ENCODE results near the gene FAM163B. TPM values are rescaled to one million over a fixed set of nuclear protein-coding genes. Genes with fewer than 3 reads are reported as not detected.
"Not testable (repeated sequence)": the region's sequence is repeated elsewhere in the genome, so short reads cannot be mapped to it uniquely, and the experiment has no call there.

Gene FAM163B
- total RNA-seq, 1 donor from 2014 or later, result not detected

DNA sequence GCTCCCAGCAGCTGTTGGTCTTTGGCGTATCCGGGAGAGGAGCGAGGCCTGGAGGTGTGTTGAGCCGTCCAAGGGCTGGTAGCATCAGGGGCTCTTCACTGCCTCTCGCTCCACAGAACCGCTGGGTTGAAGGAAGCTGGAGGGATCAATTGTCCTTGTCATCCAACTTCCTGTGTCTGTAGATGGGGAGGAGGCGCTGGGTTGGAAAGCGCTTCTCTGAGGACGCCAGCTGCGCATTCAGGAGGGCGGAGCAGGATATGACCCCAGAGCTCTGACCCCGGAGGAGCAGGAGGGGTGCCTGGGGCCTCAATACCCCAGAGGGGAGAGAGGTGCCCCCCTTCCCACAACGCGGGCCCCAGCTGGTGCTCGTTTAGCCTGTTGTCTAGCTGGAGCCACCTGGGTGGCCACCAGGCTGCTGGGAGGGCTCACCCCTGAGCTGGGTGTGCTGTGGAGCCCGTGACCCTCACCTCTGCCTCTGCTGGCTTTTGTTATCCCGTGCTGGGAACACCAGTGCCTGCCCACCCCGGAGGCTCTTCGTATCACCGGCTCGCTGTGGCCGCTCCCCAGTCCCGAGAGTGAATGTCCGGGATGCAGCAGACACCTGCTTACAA is 25.0 kb upstream of the FAM163B start:
- H3K9me3 ChIP-seq (ENCODE audit: control insufficient read depth in 3 of 3, low read length in 3 of 3), result no peaks in the 10 kb centered on the region
- H3K4me1 ChIP-seq (ENCODE audit: control insufficient read depth in 3 of 3, insufficient read depth in 3 of 3, low read length in 3 of 3), result peaks cover 0 to 3% (median 0%) of the 10 kb centered on the region in 3 donors
- no peak overlapping the region for H3K9ac ChIP-seq (ENCODE audit: low read depth in 1 of 3, low read length in 3 of 3)
- H3K36me3 ChIP-seq (ENCODE audit: control insufficient read depth in 3 of 3, insufficient read depth in 3 of 3, low read length in 3 of 3), result no peaks in the 10 kb centered on the region
- H3K27me3 ChIP-seq (ENCODE audit: control insufficient read depth in 3 of 3, insufficient read depth in 3 of 3, low read length in 3 of 3), result peaks cover 27 to 54% (median 49%) of the 10 kb centered on the region in 3 donors
- no peak overlapping the region for H3K4me3 ChIP-seq (ENCODE audit: low read length in 3 of 3)
- no peak overlapping the region for H3K27ac ChIP-seq (ENCODE audit: low read depth, low read length)

DNA sequence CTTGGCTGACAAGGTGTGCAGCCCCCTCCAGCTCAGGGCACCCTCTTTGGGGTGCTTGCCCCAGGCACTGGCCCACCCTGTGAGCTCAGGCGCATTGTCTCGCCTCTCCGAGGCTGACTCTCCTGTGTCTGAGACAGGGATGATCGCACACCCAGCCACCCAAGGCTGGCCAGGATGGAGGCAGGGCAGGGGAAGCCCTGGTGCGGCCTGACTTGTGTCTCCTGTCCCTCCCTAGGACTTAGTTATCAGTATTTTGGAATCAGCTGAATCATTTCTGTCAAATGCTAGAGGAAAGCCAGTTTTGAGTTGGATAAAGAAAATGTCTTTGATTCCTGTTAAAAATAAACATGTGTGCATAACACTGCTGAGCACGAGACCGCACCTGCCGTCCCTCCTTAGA is 24.5 kb upstream of the FAM163B start:
- Histone ChIP-seq H3K9ac (ENCODE audit: low read depth in 1 of 3, low read length in 3 of 3) (no peak overlapping the region), H3K4me1 (ENCODE audit: control insufficient read depth in 3 of 3, insufficient read depth in 3 of 3, low read length in 3 of 3) (peaks cover 0 to 3% (median 0%) of the 10 kb centered on the region in 3 donors), H3K27ac (ENCODE audit: low read depth, low read length) (no peak overlapping the region), H3K9me3 (ENCODE audit: control insufficient read depth in 3 of 3, low read length in 3 of 3) (no peaks in the 10 kb centered on the region), H3K36me3 (ENCODE audit: control insufficient read depth in 3 of 3, insufficient read depth in 3 of 3, low read length in 3 of 3) (no peaks in the 10 kb centered on the region), H3K4me3 (ENCODE audit: low read length in 3 of 3) (no peak overlapping the region), H3K27me3 (ENCODE audit: control insufficient read depth in 3 of 3, insufficient read depth in 3 of 3, low read length in 3 of 3) (peaks cover 30 to 58% (median 51%) of the 10 kb centered on the region in 3 donors)

- Histone ChIP-seq H3K9me3 (ENCODE audit: control insufficient read depth in 3 of 3, low read length in 3 of 3) (no peaks in the 10 kb centered on the region), H3K27ac (ENCODE audit: low read depth, low read length) (no peak overlapping the region), H3K36me3 (ENCODE audit: control insufficient read depth in 3 of 3, insufficient read depth in 3 of 3, low read length in 3 of 3) (no peaks in the 10 kb centered on the region), H3K27me3 (ENCODE audit: control insufficient read depth in 3 of 3, insufficient read depth in 3 of 3, low read length in 3 of 3) (peaks cover 31 to 54% (median 50%) of the 10 kb centered on the region in 3 donors), H3K4me1 (ENCODE audit: control insufficient read depth in 3 of 3, insufficient read depth in 3 of 3, low read length in 3 of 3) (peaks cover 0 to 3% (median 0%) of the 10 kb centered on the region in 3 donors), H3K4me3 (ENCODE audit: low read length in 3 of 3) (no peak overlapping the region), H3K9ac (ENCODE audit: low read depth in 1 of 3, low read length in 3 of 3) (no peak overlapping the region)
Measured at GRCh38 chr9:133632806-133633680, 23.9 kb upstream of the FAM163B start.

- no peak overlapping the region for H3K27ac ChIP-seq (ENCODE audit: low read depth, low read length)
- H3K4me3 ChIP-seq (ENCODE audit: low read length in 3 of 3), result no peak overlapping the region
- peaks cover 19 to 49% (median 45%) of the 10 kb centered on the region in 3 donors for H3K27me3 ChIP-seq (ENCODE audit: control insufficient read depth in 3 of 3, insufficient read depth in 3 of 3, low read length in 3 of 3)
- H3K4me1 ChIP-seq (ENCODE audit: control insufficient read depth in 3 of 3, insufficient read depth in 3 of 3, low read length in 3 of 3), result peaks cover 0 to 3% (median 0%) of the 10 kb centered on the region in 3 donors
- no peaks in the 10 kb centered on the region for H3K36me3 ChIP-seq (ENCODE audit: control insufficient read depth in 3 of 3, insufficient read depth in 3 of 3, low read length in 3 of 3)
- no peak overlapping the region for H3K9ac ChIP-seq (ENCODE audit: low read depth in 1 of 3, low read length in 3 of 3)
- H3K9me3 ChIP-seq (ENCODE audit: control insufficient read depth in 3 of 3, low read length in 3 of 3), result peaks cover 0 to 2% (median 0%) of the 10 kb centered on the region in 3 donors
Measured at GRCh38 chr9:133631111-133631510, 21.9 kb upstream of the FAM163B start.

DNA sequence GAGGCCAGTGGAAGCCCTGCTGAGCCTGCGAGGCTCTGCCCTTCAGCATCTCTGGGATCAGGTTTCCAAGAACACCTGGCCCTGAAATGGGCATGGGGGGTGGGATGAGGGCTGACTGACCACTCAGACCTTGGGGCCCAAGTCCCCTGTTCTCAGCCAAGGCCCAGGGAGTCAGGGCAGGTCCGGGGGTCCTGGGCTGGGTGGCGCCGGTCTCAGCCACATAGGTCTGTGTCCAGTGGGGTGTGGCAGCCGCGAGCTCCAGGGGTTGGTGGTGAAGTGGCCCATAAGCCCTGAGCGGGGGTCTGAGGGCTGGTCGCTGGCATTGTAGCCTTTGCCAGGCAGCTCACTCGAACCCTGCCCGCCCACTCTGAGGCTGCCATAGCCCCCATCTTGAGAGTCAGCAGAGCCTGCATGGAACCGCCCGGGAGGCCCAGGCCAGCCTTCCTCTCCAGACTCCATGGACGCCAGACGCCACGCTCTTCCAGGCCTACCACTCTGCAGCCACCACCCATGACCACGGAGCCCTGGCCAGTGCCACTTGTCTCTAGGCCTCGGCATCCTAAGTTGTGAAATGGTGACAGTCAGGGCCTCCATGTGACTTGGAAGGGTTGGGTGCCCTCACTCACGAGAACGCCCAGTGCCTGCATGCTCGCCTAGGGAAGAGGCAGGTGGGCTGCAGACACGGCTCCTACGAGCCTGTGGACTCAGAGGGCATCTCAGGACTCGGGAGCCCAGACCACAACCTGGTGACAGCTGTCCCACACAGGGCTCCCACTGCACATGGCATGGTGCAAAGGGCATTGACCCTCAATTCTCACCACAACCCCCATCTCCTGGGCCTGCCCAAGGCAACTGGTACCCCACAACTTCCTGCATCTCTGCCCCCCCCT is 20.3 kb upstream of the FAM163B start:
- no peak overlapping the region for H3K4me3 ChIP-seq (ENCODE audit: low read length in 3 of 3)
- no peak overlapping the region for H3K9ac ChIP-seq (ENCODE audit: low read depth in 1 of 3, low read length in 3 of 3)
- peaks cover 0 to 3% (median 0%) of the 10 kb centered on the region in 3 donors for H3K4me1 ChIP-seq (ENCODE audit: control insufficient read depth in 3 of 3, insufficient read depth in 3 of 3, low read length in 3 of 3)
- H3K27ac ChIP-seq (ENCODE audit: low read depth, low read length), result no peak overlapping the region
- peaks cover 0 to 2% (median 0%) of the 10 kb centered on the region in 3 donors for H3K9me3 ChIP-seq (ENCODE audit: control insufficient read depth in 3 of 3, low read length in 3 of 3)
- peaks cover 16 to 36% (median 34%) of the 10 kb centered on the region in 3 donors for H3K27me3 ChIP-seq (ENCODE audit: control insufficient read depth in 3 of 3, insufficient read depth in 3 of 3, low read length in 3 of 3)
- no peaks in the 10 kb centered on the region for H3K36me3 ChIP-seq (ENCODE audit: control insufficient read depth in 3 of 3, insufficient read depth in 3 of 3, low read length in 3 of 3)

GRCh38 chr9:133628766-133629165 is 19.6 kb upstream of the FAM163B start:
- Histone ChIP-seq H3K4me1 (ENCODE audit: control insufficient read depth in 3 of 3, insufficient read depth in 3 of 3, low read length in 3 of 3) (no peaks in the 10 kb centered on the region), H3K27ac (ENCODE audit: low read depth, low read length) (no peak overlapping the region), H3K9ac (ENCODE audit: low read depth in 1 of 3, low read length in 3 of 3) (no peak overlapping the region), H3K4me3 (ENCODE audit: low read length in 3 of 3) (no peak overlapping the region), H3K9me3 (ENCODE audit: control insufficient read depth in 3 of 3, low read length in 3 of 3) (peaks cover 0 to 2% (median 0%) of the 10 kb centered on the region in 3 donors), H3K27me3 (ENCODE audit: control insufficient read depth in 3 of 3, insufficient read depth in 3 of 3, low read length in 3 of 3) (peaks cover 11 to 29% (median 27%) of the 10 kb centered on the region in 3 donors), H3K36me3 (ENCODE audit: control insufficient read depth in 3 of 3, insufficient read depth in 3 of 3, low read length in 3 of 3) (no peaks in the 10 kb centered on the region)

GRCh38 chr9:133627341-133627740 is 18.2 kb upstream of the FAM163B start:
- no peak overlapping the region for H3K9ac ChIP-seq (ENCODE audit: low read depth in 1 of 3, low read length in 3 of 3)
- H3K9me3 ChIP-seq (ENCODE audit: control insufficient read depth in 3 of 3, low read length in 3 of 3), result peaks cover 0 to 2% (median 0%) of the 10 kb centered on the region in 3 donors
- H3K4me3 ChIP-seq (ENCODE audit: low read length in 3 of 3), result no peak overlapping the region
- peaks cover 9 to 29% (median 25%) of the 10 kb centered on the region in 3 donors for H3K27me3 ChIP-seq (ENCODE audit: control insufficient read depth in 3 of 3, insufficient read depth in 3 of 3, low read length in 3 of 3)
- H3K4me1 ChIP-seq (ENCODE audit: control insufficient read depth in 3 of 3, insufficient read depth in 3 of 3, low read length in 3 of 3), result no peaks in the 10 kb centered on the region
- no peak overlapping the region for H3K27ac ChIP-seq (ENCODE audit: low read depth, low read length)
- H3K36me3 ChIP-seq (ENCODE audit: control insufficient read depth in 3 of 3, insufficient read depth in 3 of 3, low read length in 3 of 3), result no peaks in the 10 kb centered on the region

DNA sequence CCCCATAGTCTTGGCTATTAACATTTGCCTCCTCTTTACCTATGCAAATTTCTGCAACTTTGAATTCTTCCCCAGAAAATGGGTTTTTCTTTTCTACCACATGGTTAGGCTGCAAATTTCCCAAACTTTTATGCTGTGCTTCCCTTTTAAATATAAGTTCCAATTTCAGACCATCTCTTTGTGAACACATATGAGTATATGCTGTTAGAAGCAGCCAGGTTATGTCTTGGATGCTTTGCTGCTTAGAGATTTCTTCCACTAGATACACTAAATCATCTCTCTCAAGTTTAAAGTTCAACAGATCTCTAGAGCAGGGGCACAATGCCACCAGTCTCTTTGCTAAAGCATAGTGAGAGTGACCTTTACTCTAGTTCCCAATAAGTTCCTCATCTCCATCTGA is 16.8 kb upstream of the FAM163B start:
- H3K9ac ChIP-seq (ENCODE audit: low read depth in 1 of 3, low read length in 3 of 3); H3K27ac ChIP-seq (ENCODE audit: low read depth, low read length); H3K36me3 ChIP-seq (ENCODE audit: control insufficient read depth in 3 of 3, insufficient read depth in 3 of 3, low read length in 3 of 3); H3K4me1 ChIP-seq (ENCODE audit: control insufficient read depth in 3 of 3, insufficient read depth in 3 of 3, low read length in 3 of 3); H3K9me3 ChIP-seq (ENCODE audit: control insufficient read depth in 3 of 3, low read length in 3 of 3); H3K4me3 ChIP-seq (ENCODE audit: low read length in 3 of 3): not testable (repeated sequence)
- peaks cover 14 to 31% (median 29%) of the 10 kb centered on the region in 3 donors for H3K27me3 ChIP-seq (ENCODE audit: control insufficient read depth in 3 of 3, insufficient read depth in 3 of 3, low read length in 3 of 3)

DNA sequence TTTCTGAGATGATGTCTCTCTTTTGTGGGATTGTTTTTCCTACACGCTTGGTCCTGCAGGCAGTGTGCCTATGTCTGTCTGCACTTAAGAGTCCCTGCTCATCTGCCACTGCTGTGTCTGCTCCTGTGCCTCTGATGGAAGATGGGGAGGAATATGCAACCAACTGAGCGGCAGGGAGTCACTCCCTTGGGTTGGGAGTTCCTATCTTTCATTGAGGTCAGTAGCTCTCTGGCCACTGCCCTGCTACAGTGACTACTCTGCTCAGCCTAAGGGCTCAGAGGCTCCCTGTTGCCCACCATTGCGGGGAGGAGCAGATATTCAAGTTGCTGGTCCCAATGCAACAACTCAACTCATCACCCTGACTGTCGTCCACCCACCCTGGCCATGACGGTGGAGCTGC is 13.4 kb upstream of the FAM163B start:
- Histone ChIP-seq H3K9me3 (ENCODE audit: control insufficient read depth in 3 of 3, low read length in 3 of 3) (peaks cover 0 to 2% (median 0%) of the 10 kb centered on the region in 3 donors), H3K27me3 (ENCODE audit: control insufficient read depth in 3 of 3, insufficient read depth in 3 of 3, low read length in 3 of 3) (peaks cover 21 to 32% (median 30%) of the 10 kb centered on the region in 3 donors), H3K27ac (ENCODE audit: low read depth, low read length) (no peak overlapping the region), H3K4me1 (ENCODE audit: control insufficient read depth in 3 of 3, insufficient read depth in 3 of 3, low read length in 3 of 3) (no peaks in the 10 kb centered on the region), H3K4me3 (ENCODE audit: low read length in 3 of 3) (no peak overlapping the region), H3K9ac (ENCODE audit: low read depth in 1 of 3, low read length in 3 of 3) (no peak overlapping the region), H3K36me3 (ENCODE audit: control insufficient read depth in 3 of 3, insufficient read depth in 3 of 3, low read length in 3 of 3) (no peaks in the 10 kb centered on the region)
